Brain microvascular endothelial cell (primary cell): Measurements from ENCODE around the gene UNC13C.

Experiments used
- DNase-seq: peaks from one replicate; pipeline ENCODE4 v3.0.0-alpha.2; 2020
- H3K27ac ChIP-seq: fragments of 250-450 bp; sonication (Bioruptor Pico); 2 replicates; pipeline ENCODE4 v1.5.1; 2020; ENCODE audit warnings: mild to moderate bottlenecking, moderate library complexity
- H3K27me3 ChIP-seq: fragments of 250-450 bp; sonication (Bioruptor Pico); replicated peaks from 2 replicates; pipeline ENCODE4 v1.5.1; 2020; ENCODE audit warnings: mild to moderate bottlenecking
- H3K36me3 ChIP-seq: fragments of 250-450 bp; sonication (Bioruptor Pico); replicated peaks from 2 replicates; pipeline ENCODE4 v1.5.1; 2020; ENCODE audit warnings: mild to moderate bottlenecking
- H3K4me3 ChIP-seq: 2 replicates; pipeline ENCODE4 v1.5.1; 2011; ENCODE audit warnings: low read depth, mild to moderate bottlenecking, control low read depth, low read length, moderate library complexity
- in situ Hi-C: cut with HindIII; loops from 2 replicates; pipeline ENCODE4 v1.10.0; 2017; ENCODE audit warnings: low sequenced_read_pairs, low pct_ligation_motif_present
- TF ChIP-seq, protein P1 (sequence below): IDR thresholded peaks from 2 replicates; pipeline ENCODE4 v1.5.1; 2011; ENCODE audit warnings: low read depth, mild to moderate bottlenecking, moderate library complexity, low read length, control low read depth, inconsistent platforms; ENCODE audit errors: missing control alignments

Gene UNC13C

DNA sequence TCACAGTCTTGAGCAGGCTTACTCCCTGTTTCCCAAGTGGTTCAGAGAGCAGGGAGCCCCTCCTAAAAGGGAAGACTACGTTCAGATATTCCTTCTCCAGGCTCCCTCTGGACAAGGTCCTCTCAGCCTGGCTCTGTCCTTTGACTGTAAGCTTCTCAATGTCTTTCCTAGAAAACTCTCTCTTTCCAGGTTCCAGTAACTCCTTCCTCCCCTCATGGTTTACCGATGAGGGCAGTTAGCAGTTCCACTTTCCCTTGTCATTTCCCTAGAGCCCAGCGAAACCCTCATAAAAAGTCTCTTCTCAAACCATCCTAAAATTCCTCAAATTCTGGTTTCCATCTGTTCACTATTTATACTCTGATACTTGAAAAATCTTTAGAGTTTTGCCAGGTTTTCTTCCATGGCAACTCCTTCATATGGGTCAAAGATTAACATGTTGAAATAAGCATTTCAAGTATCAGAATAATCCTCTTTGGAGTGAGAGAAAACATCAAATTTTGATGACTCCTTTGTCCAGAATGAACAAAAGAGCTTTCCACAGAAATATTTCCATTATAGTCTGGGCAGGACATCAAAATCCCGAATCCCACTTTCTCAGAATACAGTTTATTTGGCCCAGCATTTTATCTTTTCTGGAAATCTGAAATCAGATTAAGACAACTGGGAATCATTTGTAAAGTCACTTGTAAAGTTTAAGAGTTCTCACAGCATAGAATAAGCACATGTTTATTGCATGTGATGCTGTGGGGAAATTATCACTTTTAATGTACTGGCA is 599.4 kb downstream of the UNC13C start:
- Histone ChIP-seq H3K27me3 (no peaks in the 10 kb centered on the region), H3K36me3 (no peaks in the 10 kb centered on the region), H3K27ac (no peak overlapping the region), H3K4me3 (no peak overlapping the region)
- in situ Hi-C loops: no loop called here
- DNase-seq: no peak
- TF ChIP-seq, protein P1, sequence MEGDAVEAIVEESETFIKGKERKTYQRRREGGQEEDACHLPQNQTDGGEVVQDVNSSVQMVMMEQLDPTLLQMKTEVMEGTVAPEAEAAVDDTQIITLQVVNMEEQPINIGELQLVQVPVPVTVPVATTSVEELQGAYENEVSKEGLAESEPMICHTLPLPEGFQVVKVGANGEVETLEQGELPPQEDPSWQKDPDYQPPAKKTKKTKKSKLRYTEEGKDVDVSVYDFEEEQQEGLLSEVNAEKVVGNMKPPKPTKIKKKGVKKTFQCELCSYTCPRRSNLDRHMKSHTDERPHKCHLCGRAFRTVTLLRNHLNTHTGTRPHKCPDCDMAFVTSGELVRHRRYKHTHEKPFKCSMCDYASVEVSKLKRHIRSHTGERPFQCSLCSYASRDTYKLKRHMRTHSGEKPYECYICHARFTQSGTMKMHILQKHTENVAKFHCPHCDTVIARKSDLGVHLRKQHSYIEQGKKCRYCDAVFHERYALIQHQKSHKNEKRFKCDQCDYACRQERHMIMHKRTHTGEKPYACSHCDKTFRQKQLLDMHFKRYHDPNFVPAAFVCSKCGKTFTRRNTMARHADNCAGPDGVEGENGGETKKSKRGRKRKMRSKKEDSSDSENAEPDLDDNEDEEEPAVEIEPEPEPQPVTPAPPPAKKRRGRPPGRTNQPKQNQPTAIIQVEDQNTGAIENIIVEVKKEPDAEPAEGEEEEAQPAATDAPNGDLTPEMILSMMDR: no peak

DNA sequence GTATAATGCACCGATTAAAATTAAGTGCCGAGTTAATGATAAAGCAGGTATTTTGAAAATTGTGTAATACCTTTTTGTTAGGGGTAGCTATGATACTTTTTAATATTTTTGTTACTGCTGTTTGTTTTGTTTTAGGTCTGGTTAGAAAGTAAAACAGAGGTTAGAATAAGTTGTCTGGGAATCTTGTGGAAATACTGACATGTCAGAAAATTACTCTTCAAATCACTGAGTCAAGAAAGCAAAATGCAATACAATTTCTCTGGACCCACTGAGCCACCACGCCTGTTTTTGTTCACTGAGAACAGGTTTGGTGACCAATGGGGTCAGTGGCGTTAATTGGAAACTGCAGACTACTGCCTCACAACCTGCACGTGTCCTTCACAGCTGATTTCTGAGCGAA is 601.6 kb downstream of the UNC13C start:
- H3K4me3 ChIP-seq: no peak overlapping the region
- in situ Hi-C loops: no loop called here
- no peaks in the 10 kb centered on the region for H3K36me3 ChIP-seq
- H3K27ac ChIP-seq: no peak overlapping the region
- TF ChIP-seq, protein P1: no peak
- no peak for DNase-seq
- H3K27me3 ChIP-seq: no peaks in the 10 kb centered on the region

DNA sequence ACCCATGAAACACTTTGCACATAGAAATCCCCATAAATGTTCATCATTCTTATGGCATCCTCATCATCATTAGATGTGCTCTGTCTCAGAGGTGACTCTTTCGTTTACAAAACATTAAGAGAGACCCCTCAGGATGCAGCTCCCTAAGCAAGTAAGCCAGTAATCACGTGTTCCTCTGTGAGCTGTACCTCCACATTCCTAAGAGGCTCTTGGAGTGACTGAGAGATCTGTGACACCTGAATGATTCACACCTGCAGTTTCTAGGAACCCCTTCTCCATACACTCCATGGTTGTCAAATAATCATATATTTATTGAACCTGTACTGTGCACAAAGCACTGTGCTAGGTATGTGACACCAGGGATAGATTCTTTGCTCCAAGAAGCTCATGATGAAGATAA is 602.4 kb downstream of the UNC13C start:
- no peak for DNase-seq
- TF ChIP-seq, protein P1: no peak
- H3K27ac ChIP-seq: no peak overlapping the region
- no peaks in the 10 kb centered on the region for H3K36me3 ChIP-seq
- H3K27me3 ChIP-seq: no peaks in the 10 kb centered on the region
- in situ Hi-C loops: no loop called here
- H3K4me3 ChIP-seq: no peak overlapping the region

DNA sequence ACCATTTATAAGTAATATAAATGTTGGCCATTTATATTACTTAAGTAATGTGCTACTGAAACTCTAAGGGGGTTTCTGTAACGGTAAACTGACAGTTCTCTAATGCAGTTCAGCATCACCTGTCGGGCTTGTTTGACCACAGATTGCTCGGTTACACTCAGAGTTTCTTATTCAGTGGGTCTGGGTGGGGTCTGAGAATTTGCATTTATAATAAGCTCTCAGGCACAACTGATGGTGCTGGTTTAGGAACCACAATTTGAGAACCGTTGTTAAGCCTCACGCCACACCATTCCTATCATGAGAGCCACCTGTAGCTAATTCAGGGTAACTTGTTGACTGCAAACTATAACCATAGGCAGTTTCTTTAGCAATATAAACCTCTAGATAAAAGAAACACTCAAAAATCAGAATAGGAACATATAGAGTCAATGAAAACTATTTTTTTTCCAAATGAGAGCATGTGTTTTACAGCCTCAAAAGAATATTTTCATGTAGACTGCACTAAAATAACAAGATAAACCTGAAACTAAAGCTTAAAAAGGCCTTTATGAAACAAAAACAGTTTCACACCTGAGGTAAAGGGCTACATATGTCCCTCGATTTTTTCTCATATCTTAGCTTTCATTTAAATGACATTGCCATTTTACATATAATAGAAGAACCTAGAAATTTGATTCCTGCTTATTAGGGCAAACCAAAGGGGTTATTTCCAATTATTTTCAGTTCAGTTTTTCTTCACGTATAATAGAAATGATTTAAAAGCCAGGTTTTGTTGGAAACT is 604.8 kb downstream of the UNC13C start:
- H3K4me3 ChIP-seq: no peak overlapping the region
- no peak for DNase-seq
- no peak overlapping the region for H3K27ac ChIP-seq
- in situ Hi-C loops: no loop called here
- TF ChIP-seq, protein P1: no peak
- H3K27me3 ChIP-seq: no peaks in the 10 kb centered on the region
- no peaks in the 10 kb centered on the region for H3K36me3 ChIP-seq

DNA sequence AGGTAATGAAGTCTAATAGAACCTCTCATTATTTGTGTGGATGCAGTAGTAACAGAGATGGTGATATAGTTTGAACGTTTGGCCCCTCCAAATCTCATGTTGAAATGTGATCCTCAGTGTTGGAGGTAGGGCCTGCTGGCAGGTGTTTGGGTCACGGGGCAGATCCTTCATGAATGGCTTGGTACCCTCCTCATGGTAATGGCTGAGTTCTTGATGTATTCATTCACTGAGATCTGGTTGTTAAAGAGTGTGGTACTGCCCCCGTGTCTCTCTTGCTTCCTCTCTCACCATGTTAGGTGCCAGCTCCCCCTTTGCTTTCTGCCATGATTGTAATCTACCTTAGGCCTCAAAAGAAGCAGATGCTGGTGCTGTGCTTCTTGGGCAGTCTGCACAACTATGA is 606.8 kb downstream of the UNC13C start:
- Histone ChIP-seq H3K4me3 (no peak overlapping the region), H3K27ac (no peak overlapping the region), H3K27me3 (no peaks in the 10 kb centered on the region), H3K36me3 (no peaks in the 10 kb centered on the region)
- DNase-seq: no peak
- TF ChIP-seq, protein P1: no peak
- in situ Hi-C loops: no loop called here

DNA sequence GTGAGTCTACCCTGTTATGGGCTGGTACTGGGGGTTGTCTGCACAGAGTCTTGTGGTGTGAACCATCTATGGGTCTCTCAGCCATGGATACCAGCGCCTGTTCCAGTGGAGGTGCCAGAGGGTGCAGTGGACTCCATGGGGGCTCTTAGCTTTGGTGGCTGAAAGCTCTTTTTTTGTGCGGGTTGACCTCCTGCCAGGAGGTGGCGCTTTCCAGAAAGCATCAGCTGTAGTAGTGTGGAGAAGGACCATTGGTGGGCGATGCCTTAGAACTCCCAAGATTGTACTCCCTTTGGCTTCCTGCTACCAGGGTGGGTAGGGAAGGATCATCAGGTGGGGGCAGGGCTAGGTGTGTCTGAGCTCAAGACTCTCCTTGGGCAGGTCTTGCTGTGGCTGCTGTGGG is 615.9 kb downstream of the UNC13C start:
- H3K27ac ChIP-seq: no peak overlapping the region
- DNase-seq: no peak

More for the DNA sequence above, 615.9 kb downstream of the UNC13C start:
- in situ Hi-C loops: no loop called here
- TF ChIP-seq, protein P1: no peak
- Histone ChIP-seq H3K27me3 (no peaks in the 10 kb centered on the region), H3K4me3 (no peak overlapping the region), H3K36me3 (no peaks in the 10 kb centered on the region)
